ENCODE results near the gene SIRPG.

GRCh38 chr20:1657556-1658334, at the start of gene SIRPG:
- TF ChIP-seq HDAC6 (IDR thresholded peaks at IDR 0.05; ENCODE audit: low read depth, low read length) (no peak), JUN (IDR thresholded peaks at IDR 0.05; ENCODE audit: low read depth, low read length) (no peak)
